SU-DHL-6 (cell line): ENCODE results near the gene FAM118A.

Experiments used
- EZH2phosphoT487 ChIP-seq: fragments of 200-600 bp; sonication (generic), shearing (Covaris generic); conservative IDR thresholded peaks from 2 replicates; pipeline ENCODE4 v1.6.1; 2018; ENCODE audit warnings: mild to moderate bottlenecking, antibody characterized with exemption, low read length, moderate library complexity, mixed read lengths
- TF ChIP-seq, protein P1 (sequence below): fragments of 200-600 bp; sonication (generic); IDR thresholded peaks from one replicate; pipeline ENCODE4 v1.5.1; 2017; ENCODE audit warnings: antibody characterized with exemption, mild to moderate bottlenecking, low read length, moderate library complexity; ENCODE audit not compliant: insufficient read depth, poor library complexity, severe bottlenecking

GRCh38 chr22:45337536-45337935 lies 27.8 kb downstream of the FAM118A start:
- TF ChIP-seq, protein P1, sequence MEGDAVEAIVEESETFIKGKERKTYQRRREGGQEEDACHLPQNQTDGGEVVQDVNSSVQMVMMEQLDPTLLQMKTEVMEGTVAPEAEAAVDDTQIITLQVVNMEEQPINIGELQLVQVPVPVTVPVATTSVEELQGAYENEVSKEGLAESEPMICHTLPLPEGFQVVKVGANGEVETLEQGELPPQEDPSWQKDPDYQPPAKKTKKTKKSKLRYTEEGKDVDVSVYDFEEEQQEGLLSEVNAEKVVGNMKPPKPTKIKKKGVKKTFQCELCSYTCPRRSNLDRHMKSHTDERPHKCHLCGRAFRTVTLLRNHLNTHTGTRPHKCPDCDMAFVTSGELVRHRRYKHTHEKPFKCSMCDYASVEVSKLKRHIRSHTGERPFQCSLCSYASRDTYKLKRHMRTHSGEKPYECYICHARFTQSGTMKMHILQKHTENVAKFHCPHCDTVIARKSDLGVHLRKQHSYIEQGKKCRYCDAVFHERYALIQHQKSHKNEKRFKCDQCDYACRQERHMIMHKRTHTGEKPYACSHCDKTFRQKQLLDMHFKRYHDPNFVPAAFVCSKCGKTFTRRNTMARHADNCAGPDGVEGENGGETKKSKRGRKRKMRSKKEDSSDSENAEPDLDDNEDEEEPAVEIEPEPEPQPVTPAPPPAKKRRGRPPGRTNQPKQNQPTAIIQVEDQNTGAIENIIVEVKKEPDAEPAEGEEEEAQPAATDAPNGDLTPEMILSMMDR, result no peak
- TF ChIP-seq EZH2phosphoT487, result no peak
